ENCODE data around the gene CHCHD1.

CHCHD1 gene

GRCh38 chr10:73810358-73810734 lies 28.5 kb downstream of the CHCHD1 start:
- Histone ChIP-seq H3K9me3 (ENCODE audit: insufficient read depth, low read depth, low read length) (no peaks in the 10 kb centered on the region), H4K20me1 (ENCODE audit: insufficient read depth, low read length, poor library complexity, severe bottlenecking) (peaks cover 10% of the 10 kb centered on the region), H3F3A (ENCODE audit: low read depth) (peaks cover 10% of the 10 kb centered on the region; the same call in 1 of the 2 replicates), H3K27me3 (ENCODE audit: insufficient read depth, low read length, poor library complexity, severe bottlenecking) (no peaks in the 10 kb centered on the region), H3K79me2 (ENCODE audit: insufficient read depth, low read length) (peaks cover 26% of the 10 kb centered on the region; the same call in 1 of the 2 replicates), H3K9me2 (replicated peaks; ENCODE audit: low read depth, low read length) (no peaks in the 10 kb centered on the region), H3K4me1 (ENCODE audit: insufficient read depth, low read length, poor library complexity, severe bottlenecking) (peaks cover 25% of the 10 kb centered on the region), H3K9ac (ENCODE audit: low read depth, low read length, poor library complexity, severe bottlenecking) (peak overlapping the region; percentile 88), H3K4me3 (ENCODE audit: low read length, poor library complexity, severe bottlenecking) (peak overlapping the region; percentile 91), H3K4me2 (ENCODE audit: low read depth, low read length, poor library complexity, severe bottlenecking) (peak overlapping the region; percentile 68), H2AFZ (ENCODE audit: low read length) (no peak overlapping the region), H3K36me3 (ENCODE audit: insufficient read depth, low read length) (peaks cover 39% of the 10 kb centered on the region; the same call in 1 of the 2 replicates)
- no peak for TF ChIP-seq EZH2phosphoT487 (IDR thresholded peaks at IDR 0.05; ENCODE audit: borderline replicate concordance)
- TF ChIP-seq, protein P1, sequence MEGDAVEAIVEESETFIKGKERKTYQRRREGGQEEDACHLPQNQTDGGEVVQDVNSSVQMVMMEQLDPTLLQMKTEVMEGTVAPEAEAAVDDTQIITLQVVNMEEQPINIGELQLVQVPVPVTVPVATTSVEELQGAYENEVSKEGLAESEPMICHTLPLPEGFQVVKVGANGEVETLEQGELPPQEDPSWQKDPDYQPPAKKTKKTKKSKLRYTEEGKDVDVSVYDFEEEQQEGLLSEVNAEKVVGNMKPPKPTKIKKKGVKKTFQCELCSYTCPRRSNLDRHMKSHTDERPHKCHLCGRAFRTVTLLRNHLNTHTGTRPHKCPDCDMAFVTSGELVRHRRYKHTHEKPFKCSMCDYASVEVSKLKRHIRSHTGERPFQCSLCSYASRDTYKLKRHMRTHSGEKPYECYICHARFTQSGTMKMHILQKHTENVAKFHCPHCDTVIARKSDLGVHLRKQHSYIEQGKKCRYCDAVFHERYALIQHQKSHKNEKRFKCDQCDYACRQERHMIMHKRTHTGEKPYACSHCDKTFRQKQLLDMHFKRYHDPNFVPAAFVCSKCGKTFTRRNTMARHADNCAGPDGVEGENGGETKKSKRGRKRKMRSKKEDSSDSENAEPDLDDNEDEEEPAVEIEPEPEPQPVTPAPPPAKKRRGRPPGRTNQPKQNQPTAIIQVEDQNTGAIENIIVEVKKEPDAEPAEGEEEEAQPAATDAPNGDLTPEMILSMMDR (conservative IDR thresholded peaks at IDR 0.05; ENCODE audit: low read length), result no peak

DNA sequence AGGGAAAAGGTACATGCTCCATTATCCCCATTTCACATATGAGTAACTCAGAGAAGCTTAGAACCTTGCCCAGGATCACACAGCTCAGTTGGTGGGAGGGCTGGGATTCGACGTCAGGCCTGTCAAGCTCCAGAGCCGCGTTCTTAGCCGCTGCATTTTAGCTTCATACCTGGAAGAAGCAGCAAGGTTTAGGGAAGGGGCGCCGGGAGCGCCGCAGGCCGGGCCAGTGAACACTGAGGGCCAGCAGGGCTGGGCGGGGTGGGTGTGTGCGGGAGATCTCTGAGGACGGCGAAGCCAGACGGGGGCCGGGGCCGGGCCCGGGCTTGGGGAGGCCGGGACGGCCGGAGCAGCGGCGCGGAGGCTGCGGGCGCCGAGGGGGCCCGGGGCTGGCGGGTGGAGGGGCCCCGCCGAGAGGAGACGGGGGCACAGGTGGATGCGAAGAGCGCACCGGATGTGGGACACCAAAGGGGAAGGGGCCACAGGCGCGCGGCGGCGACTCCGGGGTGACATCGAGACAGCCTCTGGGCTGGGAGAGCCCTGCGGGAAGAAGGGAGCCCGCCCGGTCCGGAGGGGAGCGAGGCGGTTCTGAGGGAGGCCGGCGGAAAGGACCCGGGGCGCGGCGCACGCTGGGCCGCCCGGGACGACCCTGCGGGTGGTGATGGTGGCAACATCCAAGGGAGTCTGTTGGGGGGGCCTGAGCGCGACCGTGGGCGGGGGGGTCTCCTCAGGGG lies 29.1 kb downstream of the CHCHD1 start:
- H3K79me2 ChIP-seq (ENCODE audit: insufficient read depth, low read length), result peaks cover 26% of the 10 kb centered on the region; the same call in 1 of the 2 replicates
- H3F3A ChIP-seq (ENCODE audit: low read depth), result peaks cover 12% of the 10 kb centered on the region; the same call in 1 of the 2 replicates
- H3K9ac ChIP-seq (ENCODE audit: low read depth, low read length, poor library complexity, severe bottlenecking), result peak overlapping the region; percentile 88
- H3K4me3 ChIP-seq (ENCODE audit: low read length, poor library complexity, severe bottlenecking), result peak overlapping the region; percentile 91
- H2AFZ ChIP-seq (ENCODE audit: low read length), result peak overlapping the region; percentile 73; the same call in 1 of the 2 replicates
- peak overlapping the region; percentile 68 for H3K4me2 ChIP-seq (ENCODE audit: low read depth, low read length, poor library complexity, severe bottlenecking)
- H3K27me3 ChIP-seq (ENCODE audit: insufficient read depth, low read length, poor library complexity, severe bottlenecking), result no peaks in the 10 kb centered on the region
- no peaks in the 10 kb centered on the region for H3K9me3 ChIP-seq (ENCODE audit: insufficient read depth, low read depth, low read length)
- H3K9me2 ChIP-seq (replicated peaks; ENCODE audit: low read depth, low read length), result no peaks in the 10 kb centered on the region
- H4K20me1 ChIP-seq (ENCODE audit: insufficient read depth, low read length, poor library complexity, severe bottlenecking), result peaks cover 10% of the 10 kb centered on the region
- peaks cover 25% of the 10 kb centered on the region for H3K4me1 ChIP-seq (ENCODE audit: insufficient read depth, low read length, poor library complexity, severe bottlenecking)
- TF ChIP-seq, protein P1 (conservative IDR thresholded peaks at IDR 0.05; ENCODE audit: low read length), result no peak
- no peak for TF ChIP-seq EZH2phosphoT487 (IDR thresholded peaks at IDR 0.05; ENCODE audit: borderline replicate concordance)
- peaks cover 39% of the 10 kb centered on the region; the same call in 1 of the 2 replicates for H3K36me3 ChIP-seq (ENCODE audit: insufficient read depth, low read length)

GRCh38 chr10:73812657-73813056 lies 30.8 kb downstream of the CHCHD1 start:
- peaks cover 10% of the 10 kb centered on the region for H4K20me1 ChIP-seq (ENCODE audit: insufficient read depth, low read length, poor library complexity, severe bottlenecking)
- no peaks in the 10 kb centered on the region for H3K9me2 ChIP-seq (replicated peaks; ENCODE audit: low read depth, low read length)
- no peak overlapping the region for H3K4me3 ChIP-seq (ENCODE audit: low read length, poor library complexity, severe bottlenecking)
- TF ChIP-seq, protein P1 (conservative IDR thresholded peaks at IDR 0.05; ENCODE audit: low read length), result no peak
- TF ChIP-seq EZH2phosphoT487 (IDR thresholded peaks at IDR 0.05; ENCODE audit: borderline replicate concordance), result no peak
- no peaks in the 10 kb centered on the region for H3K9me3 ChIP-seq (ENCODE audit: insufficient read depth, low read depth, low read length)
- no peak overlapping the region for H3K9ac ChIP-seq (ENCODE audit: low read depth, low read length, poor library complexity, severe bottlenecking)
- peaks cover 12% of the 10 kb centered on the region; the same call in 1 of the 2 replicates for H3F3A ChIP-seq (ENCODE audit: low read depth)
- peaks cover 21% of the 10 kb centered on the region; the same call in 1 of the 2 replicates for H3K79me2 ChIP-seq (ENCODE audit: insufficient read depth, low read length)
- H3K4me1 ChIP-seq (ENCODE audit: insufficient read depth, low read length, poor library complexity, severe bottlenecking), result peaks cover 16% of the 10 kb centered on the region
- no peak overlapping the region for H2AFZ ChIP-seq (ENCODE audit: low read length)
- no peaks in the 10 kb centered on the region for H3K27me3 ChIP-seq (ENCODE audit: insufficient read depth, low read length, poor library complexity, severe bottlenecking)
- peaks cover 40% of the 10 kb centered on the region; the same call in 1 of the 2 replicates for H3K36me3 ChIP-seq (ENCODE audit: insufficient read depth, low read length)
- H3K4me2 ChIP-seq (ENCODE audit: low read depth, low read length, poor library complexity, severe bottlenecking), result no peak overlapping the region

All from Loucy (cell line).